Measurements from ENCODE around the gene AP3D1. TPM values are rescaled to one million over a fixed set of nuclear protein-coding genes. Genes with fewer than 3 reads are reported as not detected.

The AP3D1 gene
- total RNA-seq, 3 donors from 2014 or later, result 53.6 to 68.5 (median 54.0) TPM

DNA sequence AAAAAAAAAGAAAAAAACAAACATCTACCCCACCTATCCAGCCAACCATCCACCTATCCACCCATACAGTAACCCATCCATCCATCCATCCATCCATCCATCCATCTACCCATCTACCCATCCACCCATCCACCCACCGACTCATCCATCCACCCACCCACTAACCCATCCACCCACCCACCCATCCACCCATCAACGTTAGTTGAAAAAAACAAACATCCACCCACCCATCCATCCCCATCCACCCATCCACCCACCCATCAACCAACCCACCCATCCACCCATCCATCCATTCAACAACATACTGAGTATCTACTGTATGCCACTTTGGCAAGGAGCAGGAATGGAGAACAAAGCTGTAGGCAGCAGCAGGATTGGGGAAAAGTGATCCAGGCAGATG lies 6.1 kb upstream of the AP3D1 start:
- DNase-seq (ENCODE audit: low spot score in 2 of 2), result no peak
- no peak for TF ChIP-seq POLR2A (IDR thresholded peaks at IDR 0.05)
- no peak for TF ChIP-seq CTCF (IDR thresholded peaks at IDR 0.05)
- no peak for TF ChIP-seq POLR2AphosphoS5 (IDR thresholded peaks at IDR 0.05)
- H3K36me3 ChIP-seq, result no peaks in the 10 kb centered on the region
- H3K4me1 ChIP-seq, result no peaks in the 10 kb centered on the region
- no peaks in the 10 kb centered on the region for H3K9me3 ChIP-seq
- H3K27me3 ChIP-seq, result no peaks in the 10 kb centered on the region
- intact Hi-C loops (cut with DNase I; ENCODE audit: low total_unique reads), result no loop called here
- no peak overlapping the region for H3K27ac ChIP-seq
- no peak overlapping the region for H3K4me3 ChIP-seq

GRCh38 chr19:2154587-2155075 lies 3.3 kb upstream of the AP3D1 start:
- Histone ChIP-seq H3K9me3 (no peaks in the 10 kb centered on the region), H3K27me3 (no peaks in the 10 kb centered on the region), H3K4me1 (peaks cover 0 to 6% of the 10 kb centered on the region in 2 donors), H3K27ac (peak overlapping the region; percentile 80 to 88), H3K36me3 (no peaks in the 10 kb centered on the region), H3K4me3 (peak overlapping the region in 1 of 3 donors; percentile 6)
- intact Hi-C loops (cut with DNase I; ENCODE audit: low total_unique reads), result no loop called here
- peak in 1 of 3 donors; percentile 40 for TF ChIP-seq POLR2AphosphoS5 (IDR thresholded peaks at IDR 0.05)
- no peak for TF ChIP-seq POLR2A (IDR thresholded peaks at IDR 0.05)
- TF ChIP-seq CTCF (IDR thresholded peaks at IDR 0.05), result no peak
- DNase-seq (ENCODE audit: low spot score in 2 of 2), result peak in 1 of 2 donors; percentile 61

GRCh38 chr19:2150794-2151338 lies 500 bp downstream of the AP3D1 start:
- intact Hi-C loops (cut with DNase I; ENCODE audit: low total_unique reads), result no loop called here
- Histone ChIP-seq H3K36me3 (no peaks in the 10 kb centered on the region), H3K27me3 (no peaks in the 10 kb centered on the region), H3K4me3 (peak overlapping the region; percentile 97 to 100 (median 98)), H3K27ac (peak overlapping the region; percentile 93 to 97), H3K4me1 (peaks cover 0 to 8% of the 10 kb centered on the region in 2 donors), H3K9me3 (no peaks in the 10 kb centered on the region)
- TF ChIP-seq POLR2A (IDR thresholded peaks at IDR 0.05) (no peak), CTCF (IDR thresholded peaks at IDR 0.05) (no peak), POLR2AphosphoS5 (IDR thresholded peaks at IDR 0.05) (no peak)
- peak in 1 of 2 donors; percentile 36 for DNase-seq (ENCODE audit: low spot score in 2 of 2)

DNA sequence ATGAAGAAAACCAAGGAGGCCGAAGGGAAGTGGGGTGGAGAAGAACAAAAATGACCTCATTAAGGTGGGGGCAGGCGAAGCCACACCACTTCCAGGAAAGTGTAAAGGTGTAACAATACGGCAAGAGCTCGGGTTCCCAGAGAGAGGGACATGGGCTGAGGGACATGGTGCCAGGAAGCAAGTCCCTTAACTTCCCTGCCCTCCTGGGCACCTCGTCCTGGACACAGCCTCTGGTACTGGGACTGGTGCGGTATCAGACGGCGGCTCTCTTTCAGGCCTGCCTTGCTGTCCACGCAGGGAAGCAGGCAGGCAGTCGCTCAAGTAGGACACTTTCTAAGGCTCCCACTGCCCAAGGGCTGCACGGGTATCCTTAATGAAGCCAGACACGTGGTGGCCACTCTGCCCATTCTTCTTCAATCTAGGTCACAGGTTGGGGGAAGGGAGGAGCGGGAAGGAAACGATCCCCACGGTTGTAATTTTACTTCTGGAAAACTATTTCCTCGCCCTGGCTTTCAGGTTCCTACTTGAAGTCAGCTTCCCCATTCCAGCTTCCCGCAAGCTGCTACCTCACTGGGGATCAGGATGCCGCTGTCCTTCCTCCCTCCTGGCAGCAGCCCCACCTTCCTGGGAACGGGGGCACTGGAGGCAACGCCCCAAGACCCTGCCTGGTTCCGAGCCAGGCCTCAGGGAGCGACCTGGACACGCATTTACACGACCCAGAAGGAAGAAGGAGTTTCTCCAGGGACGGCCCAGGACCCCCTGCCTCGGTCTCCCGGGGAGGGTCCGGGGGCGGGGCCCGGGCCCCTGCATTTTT lies 1.2 kb downstream of the AP3D1 start:
- Histone ChIP-seq H3K36me3 (no peaks in the 10 kb centered on the region), H3K4me3 (peak overlapping the region; percentile 97 to 100 (median 98)), H3K9me3 (no peaks in the 10 kb centered on the region), H3K27me3 (no peaks in the 10 kb centered on the region), H3K4me1 (peaks cover 0 to 8% of the 10 kb centered on the region in 2 donors), H3K27ac (peak overlapping the region; percentile 93 to 97)
- DNase-seq (ENCODE audit: low spot score in 2 of 2), result peak in 1 of 2 donors; percentile 60
- intact Hi-C loops (cut with DNase I; ENCODE audit: low total_unique reads), result no loop called here
- TF ChIP-seq POLR2AphosphoS5 (IDR thresholded peaks at IDR 0.05) (peak in 1 of 3 donors; percentile 33), POLR2A (IDR thresholded peaks at IDR 0.05) (no peak)

DNA sequence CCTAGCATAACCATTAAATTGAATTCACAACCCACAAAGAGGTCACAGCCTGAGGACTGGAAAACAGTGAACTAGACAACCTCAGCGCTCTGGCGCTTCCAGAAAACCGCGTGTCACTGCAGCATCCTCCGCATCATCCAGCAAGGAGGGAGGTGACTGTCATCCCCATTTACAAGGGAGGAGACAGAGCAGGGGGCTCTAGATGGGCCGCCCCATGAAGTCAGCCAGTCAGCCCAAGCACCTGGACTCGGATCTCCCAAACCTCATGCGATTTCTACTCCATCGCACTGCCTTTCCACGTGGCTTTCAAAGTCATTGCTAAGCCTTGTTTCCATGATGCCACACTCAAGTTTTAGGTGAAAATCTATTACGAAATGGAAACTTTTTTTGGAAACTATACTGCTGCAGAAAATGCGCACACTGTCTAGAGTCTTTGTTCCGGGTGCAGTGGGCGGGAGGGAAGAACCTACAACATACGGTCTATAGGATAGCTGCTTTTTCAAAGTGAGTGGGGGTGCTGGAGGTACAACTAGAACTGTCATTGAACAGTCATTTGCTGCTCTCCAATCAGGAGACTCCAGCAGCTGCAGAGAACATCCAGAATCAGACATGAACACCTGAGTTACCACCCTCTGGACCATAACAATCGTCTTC lies 2.8 kb downstream of the AP3D1 start:
- H3K4me3 ChIP-seq, result no peak overlapping the region
- H3K27me3 ChIP-seq, result no peaks in the 10 kb centered on the region
- peaks cover 0 to 8% of the 10 kb centered on the region in 2 donors for H3K4me1 ChIP-seq
- H3K36me3 ChIP-seq, result no peaks in the 10 kb centered on the region
- peak overlapping the region; percentile 28 to 93 for H3K27ac ChIP-seq
- H3K9me3 ChIP-seq, result no peaks in the 10 kb centered on the region
- intact Hi-C loops (cut with DNase I; ENCODE audit: low total_unique reads), result no loop called here
- TF ChIP-seq CTCF (IDR thresholded peaks at IDR 0.05) (no peak), POLR2A (IDR thresholded peaks at IDR 0.05) (no peak), POLR2AphosphoS5 (IDR thresholded peaks at IDR 0.05) (no peak)
- no peak for DNase-seq (ENCODE audit: low spot score in 2 of 2)
